GM12865 (cell line): ENCODE measurements around the gene ANKFN1.

Experiments
- DNase-seq: peaks from one replicate; pipeline ENCODE4 v3.0.0; 2010; ENCODE audit warnings: low read depth
- H3K4me3 ChIP-seq: 2 replicates; pipeline ENCODE4 v1.5.1; 2011; ENCODE audit warnings: mild to moderate bottlenecking, low read depth, low read length, control low read depth
- TF ChIP-seq, protein P1 (sequence below): IDR thresholded peaks from 2 replicates; pipeline ENCODE4 v1.5.1; 2011; ENCODE audit warnings: low read length, control low read depth, low read depth, inconsistent platforms; ENCODE audit not compliant: insufficient read depth; ENCODE audit errors: missing control alignments

Gene ANKFN1

DNA sequence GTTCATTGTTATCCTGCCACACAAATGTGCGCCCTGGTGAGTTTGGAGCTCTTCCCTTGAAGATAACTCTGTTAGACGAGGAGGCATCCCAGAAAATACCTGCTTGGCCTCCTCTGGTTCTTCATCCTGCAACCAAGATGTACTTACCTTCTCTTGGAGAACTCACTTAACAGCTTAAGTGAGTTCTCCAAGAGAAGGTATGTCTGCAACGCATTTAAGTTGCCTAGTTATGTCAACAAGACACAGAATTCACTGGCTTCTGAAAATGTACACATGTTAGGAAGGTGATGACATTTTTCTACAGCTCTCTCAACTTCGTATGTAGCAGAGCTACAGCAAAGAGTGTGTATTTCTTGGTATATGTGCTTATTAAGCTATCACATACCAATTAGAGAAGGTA, 361.6 kb downstream of the ANKFN1 start:
- TF ChIP-seq, protein P1, sequence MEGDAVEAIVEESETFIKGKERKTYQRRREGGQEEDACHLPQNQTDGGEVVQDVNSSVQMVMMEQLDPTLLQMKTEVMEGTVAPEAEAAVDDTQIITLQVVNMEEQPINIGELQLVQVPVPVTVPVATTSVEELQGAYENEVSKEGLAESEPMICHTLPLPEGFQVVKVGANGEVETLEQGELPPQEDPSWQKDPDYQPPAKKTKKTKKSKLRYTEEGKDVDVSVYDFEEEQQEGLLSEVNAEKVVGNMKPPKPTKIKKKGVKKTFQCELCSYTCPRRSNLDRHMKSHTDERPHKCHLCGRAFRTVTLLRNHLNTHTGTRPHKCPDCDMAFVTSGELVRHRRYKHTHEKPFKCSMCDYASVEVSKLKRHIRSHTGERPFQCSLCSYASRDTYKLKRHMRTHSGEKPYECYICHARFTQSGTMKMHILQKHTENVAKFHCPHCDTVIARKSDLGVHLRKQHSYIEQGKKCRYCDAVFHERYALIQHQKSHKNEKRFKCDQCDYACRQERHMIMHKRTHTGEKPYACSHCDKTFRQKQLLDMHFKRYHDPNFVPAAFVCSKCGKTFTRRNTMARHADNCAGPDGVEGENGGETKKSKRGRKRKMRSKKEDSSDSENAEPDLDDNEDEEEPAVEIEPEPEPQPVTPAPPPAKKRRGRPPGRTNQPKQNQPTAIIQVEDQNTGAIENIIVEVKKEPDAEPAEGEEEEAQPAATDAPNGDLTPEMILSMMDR = no peak

DNA sequence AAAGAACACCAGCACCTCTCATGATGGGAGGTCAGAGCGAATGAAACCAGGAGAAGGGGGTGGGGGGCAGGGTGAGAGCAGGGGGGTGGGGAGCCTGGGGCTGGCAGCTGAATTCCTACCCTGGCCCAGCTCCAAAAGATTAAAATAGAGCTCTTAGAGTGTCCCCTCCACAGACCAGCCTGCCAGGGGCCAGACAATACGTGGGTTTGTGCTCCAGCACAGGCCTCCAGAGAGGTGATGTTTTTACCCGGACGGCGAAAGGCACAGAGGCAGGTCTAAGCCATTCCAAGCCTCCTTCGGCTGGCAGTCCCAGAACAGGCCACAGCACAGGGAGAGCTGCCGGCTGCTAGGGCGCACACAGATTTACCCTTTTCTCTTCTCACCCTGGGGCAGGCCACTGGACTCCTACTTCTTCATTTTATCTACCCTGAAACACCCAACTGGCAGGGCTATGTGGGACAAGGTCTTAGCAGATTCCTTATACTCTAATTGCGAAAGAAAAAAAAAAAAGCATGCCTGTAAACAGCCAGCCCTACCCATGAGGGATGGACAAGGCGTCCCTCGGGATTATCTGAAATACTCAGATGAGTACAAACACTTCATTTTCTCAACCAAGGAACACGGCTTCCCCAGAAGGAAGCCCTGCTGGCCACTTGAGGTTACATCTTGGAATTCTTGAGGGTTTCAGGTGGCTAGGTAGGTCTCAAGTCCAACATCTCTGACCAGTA, 368.3 kb downstream of the ANKFN1 start:
- no peak overlapping the region for H3K4me3 ChIP-seq
- TF ChIP-seq, protein P1 = no peak
- no peak for DNase-seq

More for the DNA sequence above, 361.6 kb downstream of the ANKFN1 start:
- no peak overlapping the region for H3K4me3 ChIP-seq
- DNase-seq = no peak

DNA sequence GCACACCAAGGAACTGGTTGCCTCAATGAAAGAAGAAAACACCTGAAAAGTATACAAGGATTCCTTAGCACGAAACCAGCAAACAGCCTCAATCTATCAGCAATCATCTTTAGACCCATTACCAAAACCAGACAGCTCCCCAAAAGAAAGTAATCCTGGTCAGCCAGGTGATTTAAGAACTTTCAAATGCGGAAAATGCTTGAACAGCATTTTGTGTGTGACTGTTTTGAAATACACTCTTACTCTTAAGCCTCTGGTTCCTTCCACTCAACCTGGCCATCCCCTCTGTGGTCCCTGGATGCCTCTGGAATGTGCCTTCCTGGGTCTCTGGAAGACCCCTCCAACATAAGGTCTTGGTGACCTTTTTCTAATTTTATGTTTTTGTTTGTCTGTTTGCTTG, 369.8 kb downstream of the ANKFN1 start:
- TF ChIP-seq, protein P1 = no peak
- DNase-seq = no peak
- H3K4me3 ChIP-seq = no peak overlapping the region

DNA sequence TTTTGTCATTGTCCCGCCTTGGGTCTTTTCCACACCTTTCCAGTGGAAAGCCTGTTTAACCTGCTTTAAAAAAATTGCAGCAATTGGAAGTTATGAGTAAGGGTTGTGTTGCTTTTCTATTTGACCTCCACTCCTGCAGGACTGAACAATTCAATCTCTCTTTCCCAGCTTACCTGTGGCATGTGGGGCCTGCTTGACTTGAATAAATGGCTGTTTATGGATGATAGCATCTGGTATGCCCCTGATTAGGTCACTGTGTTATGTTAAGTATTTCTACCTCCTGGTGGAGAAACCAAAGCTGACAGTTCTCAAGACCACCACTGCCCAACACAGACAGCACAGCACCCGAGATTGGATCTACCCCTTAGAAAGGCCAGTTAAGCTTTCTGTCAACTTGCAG, 375.4 kb downstream of the ANKFN1 start:
- H3K4me3 ChIP-seq = no peak overlapping the region
- DNase-seq = no peak
- TF ChIP-seq, protein P1 = no peak

DNA sequence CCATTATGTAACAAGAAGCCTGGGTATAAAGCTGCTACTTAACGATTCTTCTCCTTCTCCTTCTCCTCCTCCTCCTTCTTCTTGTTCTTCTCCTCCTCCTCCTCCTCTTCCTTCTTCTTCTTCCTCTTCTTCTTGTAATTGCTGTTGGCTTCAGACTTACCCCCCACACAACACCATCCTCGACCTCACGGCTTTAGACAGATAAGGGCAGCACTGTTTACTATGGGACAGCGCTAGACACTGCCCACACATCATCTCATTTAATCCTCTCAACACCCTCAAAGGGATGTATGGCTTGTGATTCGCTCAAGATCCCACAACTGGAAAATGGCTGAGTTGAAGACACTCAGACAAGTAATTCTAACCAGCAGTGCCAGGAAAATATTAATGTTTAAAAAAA, 379.7 kb downstream of the ANKFN1 start:
- DNase-seq = no peak
- TF ChIP-seq, protein P1 = no peak

DNA sequence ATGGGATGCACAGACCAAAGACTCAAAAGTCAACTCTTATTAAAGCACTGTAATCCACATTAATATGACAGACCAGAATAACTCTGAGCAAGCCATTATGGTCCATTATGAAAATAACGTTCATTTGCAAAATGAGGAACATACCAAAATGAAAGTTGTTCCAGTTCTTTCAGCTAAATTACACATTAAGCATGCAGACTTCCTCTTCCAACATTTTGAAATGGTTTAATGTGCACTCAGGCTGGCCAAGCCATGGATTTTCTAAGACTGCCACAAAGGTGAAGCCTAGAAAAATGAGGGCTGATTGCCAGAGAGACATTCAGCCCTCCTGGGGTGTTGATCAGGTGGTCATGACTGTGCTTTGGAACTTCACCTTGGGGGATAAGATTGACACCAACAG, 383.5 kb downstream of the ANKFN1 start:
- DNase-seq = no peak
- no peak overlapping the region for H3K4me3 ChIP-seq
- TF ChIP-seq, protein P1 = no peak

More for the DNA sequence above, 379.7 kb downstream of the ANKFN1 start:
- no peak overlapping the region for H3K4me3 ChIP-seq

DNA sequence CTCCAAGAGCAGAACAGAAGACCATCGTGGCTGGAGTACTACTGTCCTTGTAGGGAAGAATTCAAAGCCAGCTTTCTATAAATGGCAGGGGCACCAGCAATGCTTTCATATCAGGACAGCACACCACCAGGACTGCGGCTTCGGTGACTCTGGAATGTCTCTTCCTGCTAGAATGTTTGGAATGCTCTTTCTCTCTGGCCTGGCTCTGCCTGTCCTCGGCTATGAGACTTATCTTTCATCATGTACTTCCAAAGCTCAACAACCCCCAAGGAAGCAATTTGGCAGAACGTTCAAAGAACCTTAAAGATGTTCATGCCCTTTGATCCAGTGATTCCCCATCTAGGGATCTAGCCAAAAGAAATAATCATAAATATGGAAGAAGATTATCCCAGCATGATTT, 387.6 kb downstream of the ANKFN1 start:
- TF ChIP-seq, protein P1 = no peak
- no peak for DNase-seq
- no peak overlapping the region for H3K4me3 ChIP-seq
